Panc1 (cell line): Measurements from ENCODE around the gene SCCPDH. TPM values are rescaled to one million over a fixed set of nuclear protein-coding genes. Genes with fewer than 3 reads are reported as not detected.

Experiments used
- ATAC-seq: fragments of 200-7000 bp; cut with Tn5 transposase; 2 replicates; pipeline ENCODE4 v1.9.1; 2020; ENCODE audit warnings: mild to moderate bottlenecking, moderate library complexity
- BruUV-seq: library from RNA; stranded (reverse); fragments of 400-500 nt; replicated peaks from 2 replicates; lab custom pipeline; 2021; lab: Mats Ljungman, UMichigan
- CTCF ChIA-PET: fragments of 300-600 bp; sonication (Branson Sonifier 250); formaldehyde crosslinking; loops from one replicate; lab custom pipeline; 2022; ENCODE audit warnings: antibody characterized with exemption; lab: Charles Lee
- POLR2A ChIA-PET: fragments of 300-600 bp; sonication (Branson Sonifier 250); formaldehyde crosslinking; loops from one replicate; lab custom pipeline; 2022; ENCODE audit warnings: antibody characterized with exemption; lab: Charles Lee
- DNase-seq: peaks from one replicate; pipeline ENCODE4 v3.0.0-alpha.2; 2010; ENCODE audit warnings: low read depth, low spot score
- H3K27ac ChIP-seq: 2 replicates; pipeline ENCODE4 v1.5.1; 2011; ENCODE audit warnings: mild to moderate bottlenecking, low read length, inconsistent platforms
- H3K27me3 ChIP-seq: fragments of 200-500 bp; sonication (Bioruptor generic); 2 replicates; pipeline ENCODE4 v1.6.0; 2014; ENCODE audit warnings: low read length, inconsistent platforms; ENCODE audit not compliant: control insufficient read depth, insufficient read depth
- H3K36me3 ChIP-seq: fragments of 200-500 bp; sonication (Bioruptor generic); 2 replicates; pipeline ENCODE4 v1.5.1; 2014; ENCODE audit warnings: inconsistent platforms, mild to moderate bottlenecking, low read length, moderate library complexity; ENCODE audit not compliant: control insufficient read depth, insufficient read depth
- H3K4me1 ChIP-seq: 2 replicates; pipeline ENCODE4 v1.5.1; 2011; ENCODE audit warnings: inconsistent platforms, mild to moderate bottlenecking, low read length, moderate library complexity; ENCODE audit not compliant: control insufficient read depth, insufficient read depth
- H3K4me3 ChIP-seq, 2 experiments: 2 replicates each; pipeline ENCODE4 v1.5.1; 2011 to 2012; ENCODE audit warnings: low read depth in 2 of 2, low read length in 2 of 2, mild to moderate bottlenecking in 2 of 2, inconsistent platforms in 1 of 2, moderate library complexity in 1 of 2
- H3K9me3 ChIP-seq: fragments of 200-500 bp; sonication (Bioruptor generic); 2 replicates; pipeline ENCODE4 v1.5.1; 2014; ENCODE audit warnings: low read depth, mild to moderate bottlenecking, inconsistent platforms, low read length, moderate library complexity; ENCODE audit not compliant: control insufficient read depth, insufficient read depth
- POLR2AphosphoS5 ChIP-seq: IDR thresholded peaks from 2 replicates; pipeline ENCODE4 v1.6.1; 2012; ENCODE audit warnings: mild to moderate bottlenecking, low read depth, low read length, moderate library complexity
- SIN3A ChIP-seq: IDR thresholded peaks from 2 replicates; pipeline ENCODE4 v1.6.1; 2012; ENCODE audit warnings: low read depth, mild to moderate bottlenecking, low read length, moderate library complexity, borderline replicate concordance; ENCODE audit not compliant: insufficient read depth
- TCF7L2 ChIP-seq: IDR thresholded peaks from 2 replicates; pipeline ENCODE4 v1.6.1; 2011; ENCODE audit warnings: mild to moderate bottlenecking, low read depth, low read length, inconsistent platforms
- in situ Hi-C: cut with HindIII; loops from 2 replicates; pipeline ENCODE4 v1.10.0; 2016; ENCODE audit warnings: low sequenced_read_pairs, low pct_unique_long_range_greater_than_20kb
- intact Hi-C: fragments of 100-400 bp; cut with micrococcal nuclease; formaldehyde crosslinking; loops from one replicate; pipeline ENCODE4 v1.10.0; 2022; ENCODE audit not compliant: unreplicated experiment
- total RNA-seq: library from RNA; stranded (reverse); gene quantifications from one replicate; pipeline ENCODE4 v1.2.1, GENCODE V29; 2021; ENCODE audit not compliant: unreplicated experiment
- TF ChIP-seq, protein P1 (sequence below): fragments of 450-650 bp; IDR thresholded peaks from 2 replicates; pipeline ENCODE4 v1.5.1; 2017; ENCODE audit warnings: mild to moderate bottlenecking
- TF ChIP-seq, protein P2 (sequence below), 2 experiments: IDR thresholded peaks; 2 replicates each; pipeline ENCODE4 v1.6.1; 2011 to 2012; ENCODE audit warnings: low read depth in 2 of 2, control low read depth in 1 of 2, low read length in 1 of 2, mild to moderate bottlenecking in 1 of 2, moderate library complexity in 1 of 2; ENCODE audit not compliant: insufficient read depth in 1 of 2

The SCCPDH gene
- total RNA-seq, 1 experiment from 2014 or later, result 40.2 TPM

DNA sequence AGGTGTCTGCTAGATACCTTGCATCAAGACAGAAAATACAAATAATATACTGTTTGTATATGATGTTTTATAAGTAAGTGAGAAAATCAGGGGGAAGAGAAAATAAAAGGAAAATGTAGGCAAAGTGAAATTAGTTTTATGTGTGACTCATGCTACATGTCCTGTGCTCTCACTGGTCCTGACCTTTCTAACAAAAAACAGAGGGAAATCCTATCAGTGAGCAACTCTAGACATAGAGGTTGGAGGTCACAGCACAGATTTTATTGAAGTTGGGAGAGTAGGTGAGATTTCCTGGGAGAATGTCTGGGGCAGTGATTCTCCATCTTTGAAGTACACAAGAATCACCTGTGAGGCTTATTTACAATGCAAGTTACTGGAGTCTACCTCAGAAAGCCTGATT is 9.5 kb downstream of the SCCPDH start:
- TF ChIP-seq POLR2AphosphoS5 (no peak), SIN3A (no peak), TCF7L2 (no peak)
- TF ChIP-seq, protein P1, sequence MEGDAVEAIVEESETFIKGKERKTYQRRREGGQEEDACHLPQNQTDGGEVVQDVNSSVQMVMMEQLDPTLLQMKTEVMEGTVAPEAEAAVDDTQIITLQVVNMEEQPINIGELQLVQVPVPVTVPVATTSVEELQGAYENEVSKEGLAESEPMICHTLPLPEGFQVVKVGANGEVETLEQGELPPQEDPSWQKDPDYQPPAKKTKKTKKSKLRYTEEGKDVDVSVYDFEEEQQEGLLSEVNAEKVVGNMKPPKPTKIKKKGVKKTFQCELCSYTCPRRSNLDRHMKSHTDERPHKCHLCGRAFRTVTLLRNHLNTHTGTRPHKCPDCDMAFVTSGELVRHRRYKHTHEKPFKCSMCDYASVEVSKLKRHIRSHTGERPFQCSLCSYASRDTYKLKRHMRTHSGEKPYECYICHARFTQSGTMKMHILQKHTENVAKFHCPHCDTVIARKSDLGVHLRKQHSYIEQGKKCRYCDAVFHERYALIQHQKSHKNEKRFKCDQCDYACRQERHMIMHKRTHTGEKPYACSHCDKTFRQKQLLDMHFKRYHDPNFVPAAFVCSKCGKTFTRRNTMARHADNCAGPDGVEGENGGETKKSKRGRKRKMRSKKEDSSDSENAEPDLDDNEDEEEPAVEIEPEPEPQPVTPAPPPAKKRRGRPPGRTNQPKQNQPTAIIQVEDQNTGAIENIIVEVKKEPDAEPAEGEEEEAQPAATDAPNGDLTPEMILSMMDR, result no peak
- TF ChIP-seq, protein P2, sequence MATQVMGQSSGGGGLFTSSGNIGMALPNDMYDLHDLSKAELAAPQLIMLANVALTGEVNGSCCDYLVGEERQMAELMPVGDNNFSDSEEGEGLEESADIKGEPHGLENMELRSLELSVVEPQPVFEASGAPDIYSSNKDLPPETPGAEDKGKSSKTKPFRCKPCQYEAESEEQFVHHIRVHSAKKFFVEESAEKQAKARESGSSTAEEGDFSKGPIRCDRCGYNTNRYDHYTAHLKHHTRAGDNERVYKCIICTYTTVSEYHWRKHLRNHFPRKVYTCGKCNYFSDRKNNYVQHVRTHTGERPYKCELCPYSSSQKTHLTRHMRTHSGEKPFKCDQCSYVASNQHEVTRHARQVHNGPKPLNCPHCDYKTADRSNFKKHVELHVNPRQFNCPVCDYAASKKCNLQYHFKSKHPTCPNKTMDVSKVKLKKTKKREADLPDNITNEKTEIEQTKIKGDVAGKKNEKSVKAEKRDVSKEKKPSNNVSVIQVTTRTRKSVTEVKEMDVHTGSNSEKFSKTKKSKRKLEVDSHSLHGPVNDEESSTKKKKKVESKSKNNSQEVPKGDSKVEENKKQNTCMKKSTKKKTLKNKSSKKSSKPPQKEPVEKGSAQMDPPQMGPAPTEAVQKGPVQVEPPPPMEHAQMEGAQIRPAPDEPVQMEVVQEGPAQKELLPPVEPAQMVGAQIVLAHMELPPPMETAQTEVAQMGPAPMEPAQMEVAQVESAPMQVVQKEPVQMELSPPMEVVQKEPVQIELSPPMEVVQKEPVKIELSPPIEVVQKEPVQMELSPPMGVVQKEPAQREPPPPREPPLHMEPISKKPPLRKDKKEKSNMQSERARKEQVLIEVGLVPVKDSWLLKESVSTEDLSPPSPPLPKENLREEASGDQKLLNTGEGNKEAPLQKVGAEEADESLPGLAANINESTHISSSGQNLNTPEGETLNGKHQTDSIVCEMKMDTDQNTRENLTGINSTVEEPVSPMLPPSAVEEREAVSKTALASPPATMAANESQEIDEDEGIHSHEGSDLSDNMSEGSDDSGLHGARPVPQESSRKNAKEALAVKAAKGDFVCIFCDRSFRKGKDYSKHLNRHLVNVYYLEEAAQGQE (IDR thresholded peaks at IDR 0.05; ENCODE audit: insufficient read depth in 1 of 2, low read depth in 2 of 2, low read length in 1 of 2), result no peak
- H3K9me3 ChIP-seq, result no peaks in the 10 kb centered on the region
- peaks cover 16% of the 10 kb centered on the region for H3K36me3 ChIP-seq
- DNase-seq (no peak), ATAC-seq (no peak)
- H3K4me1 ChIP-seq, result no peaks in the 10 kb centered on the region
- H3K4me3 ChIP-seq, result no peak overlapping the region
- intact Hi-C loops, result no loop called here
- CTCF ChIA-PET, result no interaction called here
- POLR2A ChIA-PET, result no interaction called here
- in situ Hi-C loops, result no loop called here
- H3K27me3 ChIP-seq, result no peaks in the 10 kb centered on the region
- BruUV-seq, result no TSS peak
- no peak overlapping the region for H3K27ac ChIP-seq

GRCh38 chr1:246734866-246735265 is 10.7 kb downstream of the SCCPDH start:
- Histone ChIP-seq H3K27ac (no peak overlapping the region), H3K36me3 (peaks cover 16% of the 10 kb centered on the region), H3K4me3 (no peak overlapping the region), H3K4me1 (no peaks in the 10 kb centered on the region), H3K9me3 (no peaks in the 10 kb centered on the region), H3K27me3 (no peaks in the 10 kb centered on the region)
- intact Hi-C loops, result no loop called here
- CTCF ChIA-PET, result no interaction called here
- in situ Hi-C loops, result no loop called here
- ATAC-seq (no peak), DNase-seq (no peak)
- POLR2A ChIA-PET, result no interaction called here
- BruUV-seq, result no TSS peak
- no peak for TF ChIP-seq SIN3A
- TF ChIP-seq, protein P2 (IDR thresholded peaks at IDR 0.05; ENCODE audit: insufficient read depth in 1 of 2, low read depth in 2 of 2, low read length in 1 of 2), result no peak
- no peak for TF ChIP-seq TCF7L2
- TF ChIP-seq, protein P1, result no peak
- TF ChIP-seq POLR2AphosphoS5, result no peak
